ENCODE results near the gene IGF2R. TPM values are rescaled to one million over a fixed set of nuclear protein-coding genes. Genes with fewer than 3 reads are reported as not detected.
A peak's percentile ranks its signal among the peaks of the same experiment; 100 is the strongest.

Gene IGF2R
- total and polyA plus RNA-seq, 4 experiments from 2014 or later, result 4.5 to 79.2 (median 48.1) TPM

DNA sequence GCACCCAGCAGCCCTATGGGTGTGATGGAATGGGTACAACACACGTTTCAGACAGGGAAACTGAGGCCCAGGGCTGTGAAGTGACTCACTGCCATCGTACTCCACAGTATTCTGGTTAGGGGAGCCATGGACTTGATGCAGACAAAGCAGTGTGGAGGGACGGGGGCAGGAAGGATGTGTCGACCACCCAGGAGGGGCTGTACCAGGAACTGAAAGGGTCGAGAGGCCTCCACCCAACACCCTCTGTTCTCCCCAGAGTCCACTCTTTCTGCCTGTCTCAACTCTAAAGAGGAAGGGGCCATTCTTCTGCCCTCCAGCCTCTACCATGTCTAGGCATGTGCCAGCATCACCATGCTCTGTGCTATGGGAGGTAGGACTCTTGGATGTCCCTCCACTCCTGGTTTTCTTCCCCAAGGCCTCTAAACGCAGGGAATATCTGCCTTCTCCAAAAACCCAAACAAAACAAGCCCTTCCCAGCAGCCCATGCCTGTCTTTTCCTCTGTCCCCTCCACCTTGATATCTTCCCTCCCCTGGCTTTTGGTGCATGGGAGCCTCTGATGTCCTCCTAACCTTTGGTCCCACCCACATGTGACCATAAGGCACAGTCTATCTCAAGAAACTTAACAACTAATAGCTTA lies 160.1 kb downstream of the IGF2R start:
- peak overlapping the region in 1 of 7 donors; percentile 59 for H3K27ac Mint-ChIP-seq
- ChIA-PET POLR2A (ENCODE audit: partially characterized antibody) (no interaction called here), CTCF (ENCODE audit: partially characterized antibody) (interaction anchor here (1.3 kb wide), 1 partner anchor 327 kb away, joined by 4 read pairs; no protein-coding TSS in a partner anchor)
- Histone ChIP-seq H3K9me3 (ENCODE audit: control insufficient read depth in 1 of 2, low read length in 2 of 2) (no peaks in the 10 kb centered on the region), H3K27me3 (ENCODE audit: insufficient read depth, low read length) (no peaks in the 10 kb centered on the region), H3K27ac (ENCODE audit: low read depth, low read length) (no peak overlapping the region), H3K36me3 (ENCODE audit: insufficient read depth, low read length) (no peaks in the 10 kb centered on the region), H3K4me3 (ENCODE audit: low read length in 2 of 2) (no peak overlapping the region), H3K4me1 (ENCODE audit: insufficient read depth, low read length) (no peaks in the 10 kb centered on the region)
- no peaks in the 10 kb centered on the region for H3K4me1 Mint-ChIP-seq
- intact Hi-C loops (cut with micrococcal nuclease), result no loop called here
- no peak for DNase-seq
- no peak overlapping the region for H3K4me3 Mint-ChIP-seq
- H3K36me3 Mint-ChIP-seq, result no peaks in the 10 kb centered on the region
- no peaks in the 10 kb centered on the region for H3K27me3 Mint-ChIP-seq
- H3K9me3 Mint-ChIP-seq, result no peaks in the 10 kb centered on the region

DNA sequence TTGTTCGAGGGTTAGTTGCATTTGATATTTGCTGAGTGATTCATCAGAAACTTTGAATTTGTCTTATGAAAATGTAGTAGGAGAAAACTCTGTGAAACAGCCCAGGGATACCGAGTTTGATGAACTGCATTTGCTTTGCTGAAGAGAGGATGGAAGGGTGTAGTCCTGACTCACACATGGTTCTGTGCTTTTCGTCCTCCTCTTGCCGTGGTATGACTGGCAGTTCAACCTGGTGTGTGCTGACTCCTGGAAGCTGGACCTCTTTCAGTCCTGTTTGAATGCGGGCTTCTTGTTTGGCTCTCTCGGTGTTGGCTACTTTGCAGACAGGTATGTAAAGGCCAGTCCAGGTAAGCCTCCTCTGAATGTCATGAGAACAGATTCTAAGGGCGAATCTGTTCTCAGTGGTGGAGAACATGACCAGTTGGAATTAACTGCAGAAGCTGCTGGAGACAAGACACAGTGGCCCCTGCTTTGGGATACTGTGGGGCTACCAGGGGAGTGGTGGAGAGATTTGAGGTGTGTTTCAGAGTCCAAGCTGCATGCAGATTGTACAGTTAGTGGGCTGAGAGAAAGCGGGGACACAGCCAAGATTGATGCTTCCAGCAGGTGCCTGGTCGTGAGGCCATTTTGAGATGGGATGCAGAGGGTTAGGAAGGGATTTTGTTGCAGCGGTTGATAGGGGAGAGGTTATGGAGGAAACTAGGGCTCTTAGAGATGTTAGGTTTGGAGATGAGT lies 161.2 kb downstream of the IGF2R start:
- Mint-ChIP-seq H3K4me1 (no peaks in the 10 kb centered on the region), H3K4me3 (no peak overlapping the region), H3K27ac (peak overlapping the region in 1 of 7 donors; percentile 13), H3K9me3 (no peaks in the 10 kb centered on the region), H3K27me3 (no peaks in the 10 kb centered on the region), H3K36me3 (no peaks in the 10 kb centered on the region)
- H3K27me3 ChIP-seq (ENCODE audit: insufficient read depth, low read length), result no peaks in the 10 kb centered on the region
- POLR2A ChIA-PET (ENCODE audit: partially characterized antibody), result no interaction called here
- intact Hi-C loops (cut with micrococcal nuclease), result no loop called here
- no peak for DNase-seq
- H3K4me3 ChIP-seq (ENCODE audit: low read length in 2 of 2), result no peak overlapping the region
- no peaks in the 10 kb centered on the region for H3K36me3 ChIP-seq (ENCODE audit: insufficient read depth, low read length)
- H3K9me3 ChIP-seq (ENCODE audit: control insufficient read depth in 1 of 2, low read length in 2 of 2), result no peaks in the 10 kb centered on the region
- no peak overlapping the region for H3K27ac ChIP-seq (ENCODE audit: low read depth, low read length)
- no peaks in the 10 kb centered on the region for H3K4me1 ChIP-seq (ENCODE audit: insufficient read depth, low read length)
- CTCF ChIA-PET (ENCODE audit: partially characterized antibody), result no interaction called here

DNA sequence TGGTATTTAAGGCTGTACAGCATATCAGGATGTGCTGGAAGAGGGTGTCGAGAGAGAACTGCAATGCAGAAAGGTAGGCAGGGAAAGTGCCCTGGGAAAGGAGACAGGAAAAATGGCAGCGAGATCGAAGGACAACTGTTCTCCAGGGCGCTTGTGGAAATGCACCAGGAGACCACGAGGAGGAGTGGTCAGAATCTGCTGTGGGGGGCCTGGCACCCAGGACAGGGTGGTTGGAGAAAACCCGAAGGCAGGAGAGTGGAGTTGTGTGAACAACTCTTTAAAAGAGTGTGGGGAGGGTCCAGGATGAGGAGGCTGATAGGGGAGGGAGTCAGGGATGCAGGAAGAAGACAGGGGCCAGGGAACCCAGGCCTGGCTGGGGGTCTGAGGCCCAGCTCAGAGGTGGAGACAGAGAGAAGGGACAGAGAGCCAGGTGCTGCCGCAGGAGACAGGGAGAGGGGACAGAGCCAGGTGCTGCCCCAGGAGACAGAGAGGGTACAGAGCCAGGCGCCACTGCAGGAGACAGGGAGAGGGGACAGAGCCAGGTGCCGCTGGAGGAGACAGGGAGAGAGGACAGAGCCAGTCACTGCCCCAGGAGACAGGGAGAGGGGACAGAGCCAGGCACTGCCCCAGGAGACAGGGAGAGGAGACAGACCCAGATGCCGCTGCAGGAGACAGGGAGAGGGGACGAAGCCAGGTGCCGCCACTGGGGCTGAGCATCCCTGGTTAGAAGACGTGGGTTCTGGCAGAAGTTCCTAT lies 162.0 kb downstream of the IGF2R start:
- H3K27ac Mint-ChIP-seq, result no peak overlapping the region

DNA sequence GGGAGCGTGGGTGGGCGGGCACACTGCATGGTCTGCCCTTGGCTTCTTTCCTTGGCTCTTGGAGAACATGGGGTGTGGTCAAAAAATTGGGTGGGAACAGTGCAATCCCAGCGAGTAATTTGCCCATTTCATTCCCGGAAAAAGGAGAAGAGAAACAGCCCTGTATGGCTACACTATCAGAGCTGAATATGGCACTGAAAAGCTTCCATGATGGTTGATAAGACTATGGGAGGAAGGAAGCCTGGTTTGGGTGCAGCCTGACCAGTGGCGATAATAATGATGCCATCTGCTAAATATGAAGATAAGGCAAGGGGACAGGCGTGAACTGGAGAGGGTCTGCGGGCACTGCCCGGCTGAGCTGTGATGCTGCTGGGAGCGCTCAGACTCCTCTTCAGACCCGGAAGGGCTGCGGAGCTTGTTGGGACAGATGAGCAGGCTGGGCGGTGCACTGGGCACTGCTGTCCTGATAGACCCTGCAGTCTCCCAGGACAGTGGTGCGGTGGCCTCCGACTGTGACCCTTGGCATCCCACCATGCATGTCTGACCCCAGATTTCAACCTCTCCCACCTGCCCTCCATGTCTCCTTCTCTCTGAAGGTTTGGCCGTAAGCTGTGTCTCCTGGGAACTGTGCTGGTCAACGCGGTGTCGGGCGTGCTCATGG lies 162.9 kb downstream of the IGF2R start:
- H3K27me3 Mint-ChIP-seq, result no peaks in the 10 kb centered on the region
- no peaks in the 10 kb centered on the region for H3K4me1 Mint-ChIP-seq
- Histone ChIP-seq H3K4me3 (ENCODE audit: low read length in 2 of 2) (no peak overlapping the region), H3K27ac (ENCODE audit: low read depth, low read length) (no peak overlapping the region), H3K4me1 (ENCODE audit: insufficient read depth, low read length) (no peaks in the 10 kb centered on the region), H3K9me3 (ENCODE audit: control insufficient read depth in 1 of 2, low read length in 2 of 2) (no peaks in the 10 kb centered on the region), H3K36me3 (ENCODE audit: insufficient read depth, low read length) (no peaks in the 10 kb centered on the region), H3K27me3 (ENCODE audit: insufficient read depth, low read length) (no peaks in the 10 kb centered on the region)
- no peak overlapping the region for H3K27ac Mint-ChIP-seq
- no peaks in the 10 kb centered on the region for H3K36me3 Mint-ChIP-seq
- ChIA-PET POLR2A (ENCODE audit: partially characterized antibody) (no interaction called here), CTCF (ENCODE audit: partially characterized antibody) (no interaction called here)
- H3K4me3 Mint-ChIP-seq, result no peak overlapping the region
- no peak for DNase-seq
- H3K9me3 Mint-ChIP-seq, result no peaks in the 10 kb centered on the region
- intact Hi-C loops (cut with micrococcal nuclease), result no loop called here

More for the DNA sequence above, 162.0 kb downstream of the IGF2R start:
- Histone ChIP-seq H3K27ac (ENCODE audit: low read depth, low read length) (no peak overlapping the region), H3K4me1 (ENCODE audit: insufficient read depth, low read length) (no peaks in the 10 kb centered on the region), H3K4me3 (ENCODE audit: low read length in 2 of 2) (no peak overlapping the region), H3K9me3 (ENCODE audit: control insufficient read depth in 1 of 2, low read length in 2 of 2) (no peaks in the 10 kb centered on the region), H3K27me3 (ENCODE audit: insufficient read depth, low read length) (no peaks in the 10 kb centered on the region), H3K36me3 (ENCODE audit: insufficient read depth, low read length) (no peaks in the 10 kb centered on the region)
- H3K27me3 Mint-ChIP-seq, result no peaks in the 10 kb centered on the region
- H3K4me1 Mint-ChIP-seq, result no peaks in the 10 kb centered on the region
- H3K9me3 Mint-ChIP-seq, result no peaks in the 10 kb centered on the region
- DNase-seq, result no peak
- intact Hi-C loops (cut with micrococcal nuclease), result no loop called here
- POLR2A ChIA-PET (ENCODE audit: partially characterized antibody), result no interaction called here
- H3K4me3 Mint-ChIP-seq, result no peak overlapping the region
- H3K36me3 Mint-ChIP-seq, result no peaks in the 10 kb centered on the region
- CTCF ChIA-PET (ENCODE audit: partially characterized antibody), result no interaction called here

DNA sequence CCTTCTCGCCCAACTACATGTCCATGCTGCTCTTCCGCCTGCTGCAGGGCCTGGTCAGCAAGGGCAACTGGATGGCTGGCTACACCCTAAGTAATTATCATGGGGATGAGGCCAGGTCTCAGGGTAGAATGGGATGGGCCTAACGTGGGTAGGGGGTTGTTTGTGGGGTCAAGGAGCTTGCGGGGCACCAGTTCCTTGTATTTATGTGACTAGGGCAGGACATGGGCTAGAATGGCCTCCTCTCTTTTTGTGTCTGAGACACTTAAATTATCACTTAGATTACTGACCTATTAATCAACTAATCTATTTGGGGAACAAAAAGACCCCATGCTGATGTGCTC lies 163.4 kb downstream of the IGF2R start:
- DNase-seq, result no peak
- no peaks in the 10 kb centered on the region for H3K36me3 ChIP-seq (ENCODE audit: insufficient read depth, low read length)
- no peak overlapping the region for H3K27ac ChIP-seq (ENCODE audit: low read depth, low read length)
- H3K27me3 ChIP-seq (ENCODE audit: insufficient read depth, low read length), result no peaks in the 10 kb centered on the region
- ChIA-PET POLR2A (ENCODE audit: partially characterized antibody) (no interaction called here), CTCF (ENCODE audit: partially characterized antibody) (no interaction called here)
- Mint-ChIP-seq H3K27ac (no peak overlapping the region), H3K4me3 (no peak overlapping the region), H3K9me3 (no peaks in the 10 kb centered on the region), H3K4me1 (no peaks in the 10 kb centered on the region), H3K36me3 (no peaks in the 10 kb centered on the region), H3K27me3 (no peaks in the 10 kb centered on the region)
- intact Hi-C loops (cut with micrococcal nuclease), result no loop called here
- H3K9me3 ChIP-seq (ENCODE audit: control insufficient read depth in 1 of 2, low read length in 2 of 2), result no peaks in the 10 kb centered on the region
- no peak overlapping the region for H3K4me3 ChIP-seq (ENCODE audit: low read length in 2 of 2)
- no peaks in the 10 kb centered on the region for H3K4me1 ChIP-seq (ENCODE audit: insufficient read depth, low read length)

DNA sequence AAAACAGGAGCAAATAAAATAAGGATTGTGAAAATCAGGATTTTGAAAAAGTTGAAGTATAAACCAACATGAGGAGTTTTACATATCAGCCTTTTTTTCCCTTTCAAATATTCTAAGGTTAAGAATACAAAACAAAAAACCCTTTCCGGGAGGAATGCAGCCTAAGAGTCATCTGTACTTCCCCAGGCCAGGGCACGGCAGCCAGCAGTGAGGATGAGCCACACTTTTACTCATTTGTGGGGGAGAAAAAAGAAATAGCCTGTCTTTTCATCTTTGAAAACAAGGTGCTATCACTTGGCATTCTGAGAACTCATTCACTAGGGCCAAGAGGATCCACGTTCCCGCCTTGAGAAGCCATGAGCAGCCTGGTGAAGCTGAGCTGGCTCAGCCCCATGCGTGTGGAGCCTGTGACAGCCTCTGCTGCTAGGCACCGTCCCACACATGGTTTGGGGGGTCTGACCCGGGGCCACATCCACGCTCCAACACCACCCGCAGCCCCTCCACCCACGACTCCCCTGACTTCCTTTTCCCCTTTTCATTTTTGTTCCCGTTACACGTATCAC lies 164.0 kb downstream of the IGF2R start:
- intact Hi-C loops (cut with micrococcal nuclease), result no loop called here
- no peak for DNase-seq
- no peaks in the 10 kb centered on the region for H3K9me3 Mint-ChIP-seq
- Histone ChIP-seq H3K36me3 (ENCODE audit: insufficient read depth, low read length) (no peaks in the 10 kb centered on the region), H3K27me3 (ENCODE audit: insufficient read depth, low read length) (no peaks in the 10 kb centered on the region), H3K4me3 (ENCODE audit: low read length in 2 of 2) (no peak overlapping the region), H3K9me3 (ENCODE audit: control insufficient read depth in 1 of 2, low read length in 2 of 2) (no peaks in the 10 kb centered on the region), H3K27ac (ENCODE audit: low read depth, low read length) (no peak overlapping the region), H3K4me1 (ENCODE audit: insufficient read depth, low read length) (no peaks in the 10 kb centered on the region)
- no peaks in the 10 kb centered on the region for H3K27me3 Mint-ChIP-seq
- no peak overlapping the region for H3K4me3 Mint-ChIP-seq
- ChIA-PET POLR2A (ENCODE audit: partially characterized antibody) (no interaction called here), CTCF (ENCODE audit: partially characterized antibody) (no interaction called here)
- no peaks in the 10 kb centered on the region for H3K36me3 Mint-ChIP-seq
- H3K4me1 Mint-ChIP-seq, result peaks cover 0 to under 1% (median 0%) of the 10 kb centered on the region in 4 donors
- peak overlapping the region in 1 of 7 donors; percentile 30 for H3K27ac Mint-ChIP-seq

All from CD4-positive, alpha-beta memory T cell (primary cell).